Activated CD8-positive, alpha-beta T cell treated with anti-CD3 and anti-CD28 coated beads for 36 hours (primary cell): ENCODE measurements around the gene MFSD6L. TPM values are rescaled to one million over a fixed set of nuclear protein-coding genes. Genes with fewer than 3 reads are reported as not detected.

Source experiments
- ATAC-seq: fragments of 200-7000 bp; cut with Tn5 transposase; one replicate; pipeline ENCODE4 v1.10.0; 2021; ENCODE audit warnings: mild to moderate bottlenecking, moderate library complexity
- CTCF ChIA-PET: fragments of 350-600 bp; sonication (Branson Sonifier 250); formaldehyde crosslinking; loops from one replicate; lab custom pipeline; 2021; ENCODE audit warnings: antibody characterized with exemption; lab: Charles Lee
- POLR2A ChIA-PET: fragments of 350-600 bp; sonication (Branson Sonifier 250); formaldehyde crosslinking; loops from one replicate; lab custom pipeline; 2021; ENCODE audit warnings: antibody characterized with exemption; lab: Charles Lee
- DNase-seq: peaks from one replicate; pipeline ENCODE4 v3.0.0-alpha.2; 2020
- H3K27ac Mint-ChIP-seq: one replicate; pipeline ENCODE4 v1.8.0; 2021; ENCODE audit warnings: mild to moderate bottlenecking, mixed read lengths
- H3K27me3 Mint-ChIP-seq: one replicate; pipeline ENCODE4 v1.8.0; 2021; ENCODE audit warnings: mixed read lengths
- H3K36me3 Mint-ChIP-seq: one replicate; pipeline ENCODE4 v1.8.0; 2021; ENCODE audit warnings: low read depth, mixed read lengths
- H3K4me1 Mint-ChIP-seq: one replicate; pipeline ENCODE4 v1.8.0; 2021; ENCODE audit warnings: low read depth, mixed read lengths
- H3K4me3 Mint-ChIP-seq: one replicate; pipeline ENCODE4 v1.8.0; 2021; ENCODE audit warnings: mild to moderate bottlenecking, moderate library complexity, mixed read lengths
- H3K9me3 Mint-ChIP-seq: one replicate; pipeline ENCODE4 v1.8.0; 2021; ENCODE audit warnings: mixed read lengths
- CTCF ChIP-seq: fragments of 200-600 bp; IDR thresholded peaks from one replicate; pipeline ENCODE4 v1.8.0; 2022; ENCODE audit warnings: antibody characterized with exemption, mild to moderate bottlenecking
- intact Hi-C: fragments of 100-400 bp; cut with micrococcal nuclease; formaldehyde crosslinking; loops from one replicate; pipeline ENCODE4 v1.10.0; 2022
- total RNA-seq, 2 experiments: library from RNA; stranded (reverse); gene quantifications; one replicate each; pipeline ENCODE4 v1.2.3, GENCODE V29; 2021

The MFSD6L gene
- total RNA-seq, 2 experiments from 2014 or later: 0.20 to 0.22 TPM

GRCh38 chr17:8797621-8798175 is 1.5 kb downstream of the MFSD6L start:
- Mint-ChIP-seq H3K4me1 (no peaks in the 10 kb centered on the region), H3K27ac (no peak overlapping the region), H3K9me3 (no peaks in the 10 kb centered on the region), H3K27me3 (no peaks in the 10 kb centered on the region), H3K36me3 (no peaks in the 10 kb centered on the region), H3K4me3 (no peak overlapping the region)
- intact Hi-C loops: no loop called here
- no peak for TF ChIP-seq CTCF
- POLR2A ChIA-PET: no interaction called here
- CTCF ChIA-PET: interaction anchor here (1.9 to 4.0 kb wide), 4 partner anchors 12 to 200 kb away, joined by 6 to 20 read pairs (median 10); no protein-coding TSS in a partner anchor
- DNase-seq (no peak), ATAC-seq (no peak)

- Mint-ChIP-seq H3K36me3 (no peaks in the 10 kb centered on the region), H3K4me1 (no peaks in the 10 kb centered on the region), H3K27me3 (no peaks in the 10 kb centered on the region), H3K27ac (no peak overlapping the region), H3K9me3 (peaks cover 9% of the 10 kb centered on the region), H3K4me3 (no peak overlapping the region)
- ChIA-PET CTCF (interaction anchor here (1.9 to 2.1 kb wide), 2 partner anchors 9 to 38 kb away, joined by 5 to 11 read pairs; no protein-coding TSS in a partner anchor), POLR2A (no interaction called here)
- TF ChIP-seq CTCF: no peak
- DNase-seq: no peak
- intact Hi-C loops: no loop called here
- no peak for ATAC-seq
These were observed 4.5 kb downstream of the MFSD6L start for GRCh38 chr17:8794636-8795035.

- ATAC-seq (no peak), DNase-seq (no peak)
- Mint-ChIP-seq H3K36me3 (no peaks in the 10 kb centered on the region), H3K9me3 (peaks cover 9% of the 10 kb centered on the region), H3K27me3 (no peaks in the 10 kb centered on the region), H3K27ac (no peak overlapping the region), H3K4me1 (no peaks in the 10 kb centered on the region), H3K4me3 (no peak overlapping the region)
- POLR2A ChIA-PET: interaction anchor here (0.8 kb wide), 1 partner anchor 256 kb away, joined by 3 read pairs; no protein-coding TSS in a partner anchor
- no peak for TF ChIP-seq CTCF
- intact Hi-C loops: no loop called here
- CTCF ChIA-PET: no interaction called here
These were observed 5.5 kb downstream of the MFSD6L start for GRCh38 chr17:8793649-8794048.

GRCh38 chr17:8792646-8793045 is 6.5 kb downstream of the MFSD6L start:
- no peak for TF ChIP-seq CTCF
- DNase-seq: no peak
- Mint-ChIP-seq H3K9me3 (peaks cover 9% of the 10 kb centered on the region), H3K36me3 (no peaks in the 10 kb centered on the region), H3K27me3 (no peaks in the 10 kb centered on the region), H3K27ac (no peak overlapping the region), H3K4me1 (no peaks in the 10 kb centered on the region), H3K4me3 (no peak overlapping the region)
- ChIA-PET CTCF (no interaction called here), POLR2A (interaction anchor here (0.5 kb wide), 1 partner anchor 407 kb away, joined by 3 read pairs; no protein-coding TSS in a partner anchor)
- no peak for ATAC-seq
- intact Hi-C loops: no loop called here

GRCh38 chr17:8791910-8792270 is 7.3 kb downstream of the MFSD6L start:
- H3K9me3 Mint-ChIP-seq: peaks cover 9% of the 10 kb centered on the region
- DNase-seq: peak; percentile 45
- ChIA-PET POLR2A (interaction anchor here (0.5 to 0.6 kb wide), 2 partner anchors 406 to 1072 kb away, joined by 3 read pairs; no protein-coding TSS in a partner anchor), CTCF (no interaction called here)
- intact Hi-C loops: no loop called here
- no peak overlapping the region for H3K4me3 Mint-ChIP-seq
- TF ChIP-seq CTCF: no peak
- no peaks in the 10 kb centered on the region for H3K27me3 Mint-ChIP-seq
- no peak overlapping the region for H3K27ac Mint-ChIP-seq
- ATAC-seq: peak; percentile 87
- H3K36me3 Mint-ChIP-seq: no peaks in the 10 kb centered on the region
- no peaks in the 10 kb centered on the region for H3K4me1 Mint-ChIP-seq
